Measurements from ENCODE around the gene SYF2. TPM values are rescaled to one million over a fixed set of nuclear protein-coding genes. Genes with fewer than 3 reads are reported as not detected.
A peak's percentile ranks its signal among the peaks of the same experiment; 100 is the strongest.
"Not testable (repeated sequence)": the region's sequence is repeated elsewhere in the genome, so short reads cannot be mapped to it uniquely, and the experiment has no call there.

SYF2 gene
- total RNA-seq, 1 donor from 2014 or later: 43.5 TPM

GRCh38 chr1:25259813-25260212 is 27.5 kb upstream of the SYF2 start:
- H3K27ac Mint-ChIP-seq; H3K4me3 Mint-ChIP-seq (ENCODE audit: low read depth); H3K4me1 Mint-ChIP-seq (ENCODE audit: low read depth); H3K9me3 Mint-ChIP-seq (ENCODE audit: low read depth); H3K36me3 Mint-ChIP-seq (ENCODE audit: insufficient read depth); H3K27me3 Mint-ChIP-seq; DNase-seq (ENCODE audit: low spot score, unreplicated experiment): not testable (repeated sequence)

GRCh38 chr1:25257196-25257595 is 24.9 kb upstream of the SYF2 start:
- TF ChIP-seq CTCF (IDR thresholded peaks at IDR 0.05; ENCODE audit: unreplicated experiment): no peak
- Mint-ChIP-seq H3K9me3 (ENCODE audit: low read depth) (no peaks in the 10 kb centered on the region), H3K36me3 (ENCODE audit: insufficient read depth) (peaks cover under 1% of the 10 kb centered on the region), H3K4me1 (ENCODE audit: low read depth) (no peaks in the 10 kb centered on the region), H3K4me3 (ENCODE audit: low read depth) (no peak overlapping the region), H3K27ac (no peak overlapping the region), H3K27me3 (no peaks in the 10 kb centered on the region)
- DNase-seq (ENCODE audit: low spot score, unreplicated experiment): no peak

- no peaks in the 10 kb centered on the region for H3K36me3 Mint-ChIP-seq (ENCODE audit: insufficient read depth)
- no peaks in the 10 kb centered on the region for H3K4me1 Mint-ChIP-seq (ENCODE audit: low read depth)
- no peak for DNase-seq (ENCODE audit: low spot score, unreplicated experiment)
- H3K4me3 Mint-ChIP-seq (ENCODE audit: low read depth): no peak overlapping the region
- no peaks in the 10 kb centered on the region for H3K9me3 Mint-ChIP-seq (ENCODE audit: low read depth)
- no peak overlapping the region for H3K27ac Mint-ChIP-seq
- TF ChIP-seq CTCF (IDR thresholded peaks at IDR 0.05; ENCODE audit: unreplicated experiment): no peak
- H3K27me3 Mint-ChIP-seq: no peaks in the 10 kb centered on the region
Measured at GRCh38 chr1:25256578-25256965, 24.3 kb upstream of the SYF2 start.

GRCh38 chr1:25255706-25256577 is 23.6 kb upstream of the SYF2 start:
- peak overlapping the region; percentile 45 for H3K27ac Mint-ChIP-seq

GRCh38 chr1:25253911-25254310 is 21.6 kb upstream of the SYF2 start:
- DNase-seq (ENCODE audit: low spot score, unreplicated experiment): no peak
- no peak for TF ChIP-seq CTCF (IDR thresholded peaks at IDR 0.05; ENCODE audit: unreplicated experiment)
- peaks cover 7% of the 10 kb centered on the region for H3K4me1 Mint-ChIP-seq (ENCODE audit: low read depth)
- H3K36me3 Mint-ChIP-seq (ENCODE audit: insufficient read depth): no peaks in the 10 kb centered on the region
- no peaks in the 10 kb centered on the region for H3K9me3 Mint-ChIP-seq (ENCODE audit: low read depth)
- H3K27ac Mint-ChIP-seq: no peak overlapping the region
- H3K4me3 Mint-ChIP-seq (ENCODE audit: low read depth): no peak overlapping the region
- H3K27me3 Mint-ChIP-seq: no peaks in the 10 kb centered on the region

More at GRCh38 chr1:25255706-25256577, 23.6 kb upstream of the SYF2 start:
- TF ChIP-seq CTCF (IDR thresholded peaks at IDR 0.05; ENCODE audit: unreplicated experiment): no peak
- no peak overlapping the region for H3K4me3 Mint-ChIP-seq (ENCODE audit: low read depth)
- no peaks in the 10 kb centered on the region for H3K9me3 Mint-ChIP-seq (ENCODE audit: low read depth)
- no peaks in the 10 kb centered on the region for H3K27me3 Mint-ChIP-seq
- no peaks in the 10 kb centered on the region for H3K36me3 Mint-ChIP-seq (ENCODE audit: insufficient read depth)
- H3K4me1 Mint-ChIP-seq (ENCODE audit: low read depth): no peaks in the 10 kb centered on the region
- DNase-seq (ENCODE audit: low spot score, unreplicated experiment): no peak

Data from progenitor cell of endocrine pancreas (in vitro differentiated cells).